Stomach (tissue), 9 donors: ENCODE measurements around the gene THEM4. TPM values are rescaled to one million over a fixed set of nuclear protein-coding genes. Genes with fewer than 3 reads are reported as not detected.

Experiments
- DNase-seq, 2 donors: peaks; one replicate each; pipeline versions ENCODE4 v3.0.0 to v3.0.0-alpha.2; 2013 to 2019
- H3K27ac ChIP-seq, 5 donors: fragments of 200-600 bp in 4 of 5; sonication (generic) in 4 of 5; one replicate each; pipeline ENCODE4 v1.5.1; 2013 to 2019; ENCODE audit warnings: mild to moderate bottlenecking in 1 of 5, moderate library complexity in 1 of 5
- H3K27me3 ChIP-seq, 3 donors: fragments of 200-600 bp; sonication (generic); one replicate each; pipeline ENCODE4 v1.5.1; 2017 to 2019; ENCODE audit warnings: mixed run types in 1 of 3
- H3K36me3 ChIP-seq, 4 donors: fragments of 200-600 bp; sonication (generic); 1 replicate in 3 of 4; 2 replicates in 1 of 4; pipeline ENCODE4 v1.5.1; 2016 to 2019
- H3K4me1 ChIP-seq, 4 donors: fragments of 200-600 bp; sonication (generic); one replicate each; pipeline ENCODE4 v1.5.1; 2016 to 2019
- H3K4me3 ChIP-seq, 4 donors: fragments of 200-600 bp; sonication (generic) in 3 of 4; one replicate each; pipeline ENCODE4 v1.5.1; 2016 to 2019; ENCODE audit warnings: mild to moderate bottlenecking in 1 of 4
- H3K9me3 ChIP-seq, 4 donors: fragments of 200-600 bp; sonication (generic); one replicate each; pipeline ENCODE4 v1.5.1; 2016 to 2019
- CTCF ChIP-seq, 7 experiments: fragments of 450-650 bp in 4 of 7; fragments of 200-600 bp in 3 of 7; sonication (generic) in 3 of 7; IDR thresholded peaks; one replicate each; pipeline ENCODE4 v1.5.1; 2016 to 2019; ENCODE audit warnings: antibody characterized with exemption in 7 of 7, control low read depth in 2 of 7, mild to moderate bottlenecking in 1 of 7
- EP300 ChIP-seq: sonication (generic); formaldehyde crosslinking; IDR thresholded peaks from one replicate; pipeline ENCODE4 v1.6.1; 2017; ENCODE audit warnings: antibody characterized with exemption
- POLR2A ChIP-seq, 4 donors: fragments of 450-650 bp; IDR thresholded peaks; one replicate each; pipeline ENCODE4 v1.6.1; 2016; ENCODE audit warnings: antibody characterized with exemption in 4 of 4, control low read depth in 2 of 4, mild to moderate bottlenecking in 1 of 4, moderate library complexity in 1 of 4
- POLR2AphosphoS5 ChIP-seq, 3 donors: sonication (generic); formaldehyde crosslinking; IDR thresholded peaks; one replicate each; pipeline ENCODE4 v1.6.1; 2016; ENCODE audit warnings: antibody characterized with exemption in 3 of 3
- WGBS, 5 donors: extraction: QIAGEN DNeasy Blood & Tissue Kit in 3 of 5; methylation state at CpG; one replicate each; pipeline versions ENCODE4 v1.1.5 to v1.1.7; 2013 to 2018; 5-methylcytosine and 5-hydroxymethylcytosine counted together
- intact Hi-C: fragments of 100-400 bp; cut with DNase I; formaldehyde crosslinking; loops from one replicate; pipeline ENCODE4 v1.15.1; 2023; ENCODE audit warnings: low total_unique reads
- polyA plus RNA-seq, 3 donors: library from polyadenylated mRNA; stranded (reverse); fragments of 200-250 nt; gene quantifications; one replicate each; pipeline ENCODE4 v1.2.3, GENCODE V29; 2013
- total RNA-seq, 5 donors: library from RNA; depleted of rRNA; stranded (reverse); fragments of >200 nt; gene quantifications; one replicate each; pipeline versions ENCODE4 v1.1.0 to v1.2.3, GENCODE V29; 2014 to 2016
- donor health status: healthy with polysubstance abuse.
- donor health status: Bipolar disorder and iron deficiency.
- donor health status: healthy.

Gene THEM4
- total and polyA plus RNA-seq, 8 donors = 0.89 to 48.4 (median 11.1) TPM

- no peak for TF ChIP-seq CTCF (IDR thresholded peaks at IDR 0.05)
- TF ChIP-seq EP300 = no peak
- TF ChIP-seq POLR2AphosphoS5 (IDR thresholded peaks at IDR 0.05) = no peak
- TF ChIP-seq POLR2A (IDR thresholded peaks at IDR 0.05) = no peak
- Histone ChIP-seq H3K4me1 (peaks cover 2 to 5% (median 5%) of the 10 kb centered on the region in 4 donors), H3K27me3 (no peaks in the 10 kb centered on the region), H3K9me3 (no peaks in the 10 kb centered on the region), H3K36me3 (peaks cover 5 to 66% (median 52%) of the 10 kb centered on the region in 4 donors), H3K27ac (no peak overlapping the region), H3K4me3 (no peak overlapping the region)
- WGBS, 5 donors = 89 to 98% (median 93%) methylated on average over 9 of the region's 9 CpGs
- no peak for DNase-seq
- intact Hi-C loops = no loop called here
These were observed 16.0 kb downstream of the THEM4 start for GRCh38 chr1:151893176-151893924.

GRCh38 chr1:151892190-151892589, 17.1 kb downstream of the THEM4 start:
- no peak overlapping the region for H3K4me3 ChIP-seq
- WGBS, 5 donors = 89 to 96% (median 95%) methylated on average over 2 of the region's 2 CpGs
- intact Hi-C loops = no loop called here
- no peak for TF ChIP-seq POLR2AphosphoS5 (IDR thresholded peaks at IDR 0.05)
- TF ChIP-seq CTCF (IDR thresholded peaks at IDR 0.05) = no peak
- H3K36me3 ChIP-seq = peaks cover 5 to 76% (median 63%) of the 10 kb centered on the region in 4 donors
- no peaks in the 10 kb centered on the region for H3K27me3 ChIP-seq
- H3K27ac ChIP-seq = no peak overlapping the region
- H3K9me3 ChIP-seq = no peaks in the 10 kb centered on the region
- no peak for DNase-seq
- no peaks in the 10 kb centered on the region for H3K4me1 ChIP-seq

- 71 to 81% (median 72%) methylated on average over 3 of the region's 3 CpGs for WGBS, 5 donors
- Histone ChIP-seq H3K4me1 (no peaks in the 10 kb centered on the region), H3K4me3 (no peak overlapping the region), H3K36me3 (peaks cover 5 to 76% (median 70%) of the 10 kb centered on the region in 4 donors), H3K27me3 (no peaks in the 10 kb centered on the region), H3K27ac (no peak overlapping the region), H3K9me3 (no peaks in the 10 kb centered on the region)
- intact Hi-C loops = no loop called here
- no peak for DNase-seq
- TF ChIP-seq POLR2AphosphoS5 (IDR thresholded peaks at IDR 0.05) = no peak
- TF ChIP-seq CTCF (IDR thresholded peaks at IDR 0.05) = no peak
- no peak for TF ChIP-seq EP300
- no peak for TF ChIP-seq POLR2A (IDR thresholded peaks at IDR 0.05)
These were observed 17.8 kb downstream of the THEM4 start for GRCh38 chr1:151891512-151891911.

GRCh38 chr1:151888972-151889570, 20.2 kb downstream of the THEM4 start:
- 83 to 90% (median 87%) methylated on average over 2 of the region's 2 CpGs for WGBS, 5 donors
- no peak overlapping the region for H3K4me3 ChIP-seq
- peak in 1 of 2 donors; percentile 40 for DNase-seq
- intact Hi-C loops = no loop called here
- no peak overlapping the region for H3K27ac ChIP-seq
- peaks cover 0 to 68% (median 64%) of the 10 kb centered on the region in 4 donors for H3K36me3 ChIP-seq
- H3K4me1 ChIP-seq = no peaks in the 10 kb centered on the region
- TF ChIP-seq CTCF (IDR thresholded peaks at IDR 0.05) (peak in 4 of 7 experiments; percentile 14 to 26 (median 16)), POLR2A (IDR thresholded peaks at IDR 0.05) (no peak)
- H3K27me3 ChIP-seq = no peaks in the 10 kb centered on the region
- no peaks in the 10 kb centered on the region for H3K9me3 ChIP-seq
